Stomach (tissue), 4 donors: ENCODE measurements around the gene WDR26.

Experiments
- CTCF ChIP-seq, 7 experiments: fragments of 450-650 bp in 4 of 7; fragments of 200-600 bp in 3 of 7; sonication (generic) in 3 of 7; IDR thresholded peaks; one replicate each; pipeline ENCODE4 v1.5.1; 2016 to 2019; ENCODE audit warnings: antibody characterized with exemption in 7 of 7, control low read depth in 2 of 7, mild to moderate bottlenecking in 1 of 7
- EP300 ChIP-seq: sonication (generic); formaldehyde crosslinking; IDR thresholded peaks from one replicate; pipeline ENCODE4 v1.6.1; 2017; ENCODE audit warnings: antibody characterized with exemption
- POLR2A ChIP-seq, 4 donors: fragments of 450-650 bp; IDR thresholded peaks; one replicate each; pipeline ENCODE4 v1.6.1; 2016; ENCODE audit warnings: antibody characterized with exemption in 4 of 4, control low read depth in 2 of 4, mild to moderate bottlenecking in 1 of 4, moderate library complexity in 1 of 4
- POLR2AphosphoS5 ChIP-seq, 3 donors: sonication (generic); formaldehyde crosslinking; IDR thresholded peaks; one replicate each; pipeline ENCODE4 v1.6.1; 2016; ENCODE audit warnings: antibody characterized with exemption in 3 of 3

GRCh38 chr1:224399887-224400286, 34.7 kb downstream of the WDR26 start:
- TF ChIP-seq CTCF (IDR thresholded peaks at IDR 0.05) (no peak), POLR2AphosphoS5 (IDR thresholded peaks at IDR 0.05) (no peak), POLR2A (IDR thresholded peaks at IDR 0.05) (no peak), EP300 (no peak)
